ENCODE data around the gene PAX2.

Gene PAX2

DNA sequence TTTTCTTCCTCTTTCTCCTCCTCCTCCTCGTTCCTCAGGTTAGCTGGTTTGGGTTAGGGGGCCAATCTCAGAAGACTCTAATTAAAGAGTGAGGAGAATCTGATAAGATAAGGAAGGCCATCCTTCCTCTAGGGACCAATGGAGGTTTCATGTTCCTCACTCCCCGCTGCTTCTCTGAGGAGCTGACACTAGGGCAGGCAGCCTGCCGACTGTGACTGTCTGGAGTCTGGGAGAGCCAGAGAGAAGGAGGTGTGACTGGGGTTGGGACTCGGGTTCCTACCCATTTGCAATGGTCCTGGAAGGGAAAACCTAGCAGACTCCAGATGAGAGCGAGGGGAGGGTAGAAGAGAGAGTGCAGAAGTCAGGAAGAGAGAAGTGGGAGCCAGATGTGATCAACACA lies 15.3 kb downstream of the PAX2 start:
- DNase-seq = no peak

DNA sequence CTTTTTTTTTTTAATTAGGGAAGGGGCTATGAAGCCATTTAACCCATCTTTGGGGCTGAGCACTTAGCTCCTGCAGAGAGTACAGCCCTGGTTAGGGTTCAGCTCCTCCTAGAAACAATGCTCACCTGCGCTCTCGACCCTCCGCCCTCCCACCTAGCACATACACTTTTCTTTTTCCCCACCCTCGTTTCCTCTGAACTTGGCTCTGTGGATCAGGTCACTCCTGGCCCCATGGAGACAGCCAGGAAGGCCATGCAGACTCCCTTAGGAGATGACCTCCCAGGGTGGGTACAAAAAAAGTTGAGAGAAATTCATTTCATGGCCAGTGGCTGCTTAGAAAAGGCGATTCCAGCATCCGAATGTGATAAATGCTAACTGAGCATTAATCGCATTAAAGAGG lies 15.8 kb downstream of the PAX2 start:
- DNase-seq = no peak

DNA sequence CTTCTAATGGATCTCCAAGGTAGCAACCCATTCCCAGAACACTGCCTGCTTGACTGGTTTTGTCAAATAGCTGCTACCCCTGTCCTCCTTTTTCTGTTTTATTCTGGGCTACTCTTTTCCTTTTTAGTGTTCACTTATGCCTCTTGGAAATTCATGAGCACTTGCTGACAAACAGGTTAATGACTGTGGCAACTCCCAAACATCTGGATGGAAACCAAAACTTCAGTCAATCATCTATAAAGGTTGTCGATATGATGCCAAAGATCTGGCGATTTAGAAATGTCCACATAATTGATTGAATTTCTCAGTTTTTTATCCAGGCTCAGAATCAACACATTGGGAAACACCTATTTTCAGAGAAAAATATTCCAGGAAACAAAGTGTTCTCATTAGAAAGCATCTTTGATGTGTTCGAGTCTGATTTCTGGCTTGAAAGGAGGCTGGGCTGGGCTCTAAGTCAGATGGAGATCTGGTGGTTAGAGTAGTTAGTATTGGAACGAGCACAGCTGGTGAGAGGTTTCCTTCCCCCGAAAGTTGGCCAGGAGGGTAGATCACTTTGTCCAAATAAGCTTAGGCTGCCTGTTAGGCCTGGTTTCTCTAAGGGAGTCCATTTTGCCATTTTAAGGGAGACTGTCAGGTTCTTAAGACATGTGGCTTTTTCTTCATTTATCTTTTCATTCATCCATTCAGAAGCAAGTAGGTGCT lies 17.8 kb downstream of the PAX2 start:
- no peak for DNase-seq

DNA sequence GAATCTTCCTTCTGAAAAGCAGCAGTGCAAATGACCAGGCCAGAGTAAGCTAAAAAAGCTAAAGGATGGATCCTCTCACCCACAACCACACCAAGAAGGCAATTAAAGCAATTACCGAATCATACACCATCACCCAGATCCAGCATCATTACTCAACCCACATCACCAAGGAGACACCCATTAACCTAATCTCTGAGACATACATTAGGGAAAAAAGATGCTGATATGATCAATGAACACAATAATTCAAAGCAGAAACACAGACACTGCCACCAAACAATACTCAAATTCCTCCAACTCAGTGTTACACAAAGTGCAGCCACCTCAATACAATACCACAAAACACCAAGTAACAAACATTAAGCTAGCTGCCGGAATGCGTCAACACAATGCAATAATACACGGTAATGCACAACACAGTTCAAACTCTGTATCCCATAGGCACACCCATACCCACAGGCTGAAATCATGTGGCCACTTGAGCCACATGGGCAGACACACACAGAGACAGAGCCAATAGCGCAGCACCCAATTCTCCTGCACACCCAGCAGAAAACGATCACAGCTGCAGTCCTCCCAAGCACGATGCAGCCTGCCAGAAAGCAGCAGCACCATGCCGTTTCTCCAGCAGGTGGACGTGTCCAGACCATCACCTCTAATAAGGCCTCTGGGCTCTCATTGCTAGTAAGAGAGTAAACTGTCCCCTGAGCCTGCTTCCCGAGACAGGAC lies 21.5 kb downstream of the PAX2 start:
- no peak for DNase-seq

DNA sequence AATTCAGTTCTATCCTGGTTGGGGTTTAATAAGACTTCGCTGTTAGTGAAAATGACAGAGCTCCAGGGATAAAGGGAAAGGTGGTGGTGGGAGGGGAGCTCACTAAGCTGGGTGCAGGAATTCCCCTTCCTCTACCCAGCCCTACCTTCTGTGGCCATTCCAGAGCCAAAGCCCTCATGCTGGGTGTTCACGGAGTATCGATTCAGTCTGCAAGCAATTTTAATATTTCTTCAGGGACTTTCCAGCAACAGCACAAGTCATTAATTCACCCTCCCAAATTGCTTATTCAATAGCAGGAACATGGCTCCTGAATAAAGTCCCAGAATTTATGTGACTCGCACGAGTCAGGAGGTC lies 22.0 kb downstream of the PAX2 start:
- no peak for DNase-seq

DNA sequence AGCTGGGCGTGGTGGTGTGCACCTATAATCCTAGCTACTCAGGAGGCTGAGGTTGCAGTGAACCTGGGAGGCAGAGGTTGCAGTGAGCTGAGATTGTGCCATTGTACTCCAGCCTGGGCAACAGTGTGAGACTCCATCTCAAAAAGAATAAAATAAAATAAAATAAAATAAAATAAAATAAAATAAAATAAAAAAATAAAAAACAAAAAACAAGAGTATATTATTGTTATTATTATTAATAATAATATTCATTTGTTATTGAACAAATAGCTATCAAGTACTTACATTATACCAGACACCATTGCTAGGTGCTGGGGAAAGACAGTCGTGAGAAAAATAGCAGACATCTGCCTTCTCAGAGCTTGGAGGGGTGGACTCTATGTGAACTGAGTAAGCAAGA lies 24.1 kb downstream of the PAX2 start:
- no peak for DNase-seq

DNA sequence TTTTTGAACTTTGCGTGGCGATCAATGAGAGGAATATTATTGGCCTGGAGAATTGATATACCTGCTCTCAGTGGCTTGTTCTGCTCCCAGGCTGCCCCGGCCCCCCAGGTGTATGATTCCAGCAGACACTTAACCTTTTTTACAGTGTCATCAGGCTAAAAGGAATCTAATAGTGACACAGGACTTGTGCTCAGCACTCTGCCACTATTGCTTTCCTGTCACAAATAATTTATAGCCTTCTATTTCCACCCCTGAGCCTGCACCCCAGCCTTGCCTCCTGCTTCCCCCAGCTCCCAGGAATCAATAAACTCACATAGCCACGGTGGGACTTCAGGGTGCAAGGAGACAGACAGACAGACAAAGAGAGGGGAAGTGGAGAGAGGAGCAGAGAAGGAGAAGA lies 28.3 kb downstream of the PAX2 start:
- no peak for DNase-seq

DNA sequence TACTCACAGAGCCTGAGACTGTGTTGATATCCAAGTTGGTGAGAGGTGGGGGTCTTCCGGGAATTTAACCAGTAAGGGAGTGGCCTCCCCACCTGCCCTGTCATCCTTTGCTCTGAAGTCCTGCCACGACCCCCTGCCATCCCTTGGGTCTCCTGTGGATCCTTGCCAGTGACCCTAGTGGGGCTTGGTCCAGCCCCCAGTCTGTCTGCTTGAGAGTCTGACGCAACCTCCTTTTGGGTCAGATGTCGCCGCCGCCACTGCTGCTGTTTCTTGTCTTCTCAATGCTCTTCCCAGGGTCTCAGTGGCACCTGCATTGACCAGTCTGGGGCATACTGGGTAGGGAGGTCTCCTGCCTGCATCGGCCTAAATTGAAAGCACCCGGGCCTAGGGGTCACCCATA lies 28.8 kb downstream of the PAX2 start:
- no peak for DNase-seq

DNA sequence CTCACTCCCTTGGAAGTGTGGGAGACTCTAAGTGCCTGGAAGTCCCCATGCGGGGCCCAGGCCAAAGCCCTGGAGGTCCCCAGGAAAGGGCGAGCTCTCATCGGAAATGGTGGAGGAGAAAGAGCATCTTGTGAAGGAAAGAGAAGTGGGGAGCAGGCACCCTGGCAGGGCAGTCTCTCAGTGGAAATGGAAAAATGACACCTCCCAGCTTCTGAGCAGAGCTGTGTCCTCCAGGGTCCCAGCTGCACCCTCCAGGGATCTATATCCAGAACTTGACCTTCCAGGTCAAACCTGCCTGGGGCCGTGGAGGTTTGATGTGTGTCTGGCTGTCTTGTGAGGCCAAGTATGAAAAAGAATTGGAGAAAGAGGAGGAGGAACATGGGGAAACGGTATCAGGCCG lies 29.5 kb downstream of the PAX2 start:
- DNase-seq = no peak

DNA sequence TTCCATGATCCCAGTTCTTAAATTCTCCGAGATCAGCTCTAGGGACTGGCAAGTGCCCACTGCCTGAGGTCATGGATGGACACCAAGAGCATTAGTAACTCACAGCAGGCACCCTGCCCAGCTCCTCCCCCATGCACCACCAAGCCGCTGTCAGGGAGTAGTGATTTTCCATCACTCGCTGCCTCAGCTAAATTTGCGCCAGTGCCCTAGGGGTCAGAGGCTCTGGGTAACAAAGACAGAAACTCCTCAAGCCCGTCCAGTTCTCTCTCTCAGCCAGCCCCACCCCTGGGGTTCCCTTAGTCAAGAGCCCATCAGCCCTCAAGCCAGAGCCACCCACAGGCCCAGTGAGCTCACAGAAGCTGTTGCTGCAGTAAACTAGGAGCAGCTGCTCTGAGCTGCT lies 30.0 kb downstream of the PAX2 start:
- no peak for DNase-seq

DNA sequence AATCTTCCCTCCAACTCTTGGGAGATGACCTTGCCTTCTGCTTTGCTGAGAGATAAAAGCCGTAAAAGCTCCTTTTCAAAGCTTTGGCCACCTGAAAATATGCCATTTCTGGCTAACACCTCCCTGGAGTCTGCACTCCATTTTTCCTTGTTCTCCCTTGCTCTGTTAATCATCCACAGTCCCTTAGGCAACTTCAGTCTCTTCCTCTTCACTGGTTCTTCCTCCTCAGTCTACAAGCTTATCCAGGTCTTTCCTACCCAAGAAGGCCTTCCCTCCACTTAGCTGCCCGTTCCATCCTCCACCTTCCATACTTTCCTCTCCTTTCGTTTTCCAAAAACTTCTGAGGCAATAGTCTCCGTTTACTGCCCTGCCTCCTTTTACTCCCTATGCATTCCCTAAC lies 30.5 kb downstream of the PAX2 start:
- no peak for DNase-seq

DNA sequence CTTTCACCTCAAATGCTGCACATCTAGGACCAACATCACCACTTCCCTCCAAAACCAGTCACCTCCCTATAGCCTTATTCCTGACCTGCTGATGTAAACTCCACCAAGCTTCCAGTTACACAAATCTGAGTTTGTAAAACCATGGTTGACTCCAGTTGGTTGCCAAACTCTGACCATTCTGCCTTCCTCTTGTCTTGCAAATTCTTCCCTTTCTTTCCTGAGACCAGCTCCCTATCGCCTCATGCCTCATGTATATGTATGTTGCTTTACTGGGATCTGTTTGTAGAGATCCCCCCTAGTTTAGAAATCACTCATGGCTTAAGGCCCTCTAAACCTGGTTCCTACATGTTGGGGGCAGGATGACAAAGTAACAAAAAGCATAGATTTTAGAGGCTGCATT lies 31.3 kb downstream of the PAX2 start:
- DNase-seq = no peak

DNA sequence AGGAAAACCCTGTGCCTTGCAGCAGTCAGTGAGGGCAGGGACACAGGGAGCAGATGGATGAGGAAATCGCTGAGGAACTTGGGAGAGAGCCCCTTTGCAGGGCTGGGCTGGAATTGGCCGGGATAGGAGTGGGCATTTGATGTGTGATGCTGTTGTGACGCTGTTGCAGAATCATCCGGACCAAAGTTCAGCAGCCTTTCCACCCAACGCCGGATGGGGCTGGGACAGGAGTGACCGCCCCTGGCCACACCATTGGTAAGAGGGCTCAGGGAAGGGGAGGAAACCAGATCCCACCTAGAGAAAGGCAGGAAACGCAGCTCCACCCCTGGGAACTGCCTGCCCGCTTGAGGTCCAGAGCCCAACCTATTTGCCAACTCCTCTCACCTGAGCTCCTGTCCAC lies 33.9 kb downstream of the PAX2 start:
- DNase-seq = no peak

DNA sequence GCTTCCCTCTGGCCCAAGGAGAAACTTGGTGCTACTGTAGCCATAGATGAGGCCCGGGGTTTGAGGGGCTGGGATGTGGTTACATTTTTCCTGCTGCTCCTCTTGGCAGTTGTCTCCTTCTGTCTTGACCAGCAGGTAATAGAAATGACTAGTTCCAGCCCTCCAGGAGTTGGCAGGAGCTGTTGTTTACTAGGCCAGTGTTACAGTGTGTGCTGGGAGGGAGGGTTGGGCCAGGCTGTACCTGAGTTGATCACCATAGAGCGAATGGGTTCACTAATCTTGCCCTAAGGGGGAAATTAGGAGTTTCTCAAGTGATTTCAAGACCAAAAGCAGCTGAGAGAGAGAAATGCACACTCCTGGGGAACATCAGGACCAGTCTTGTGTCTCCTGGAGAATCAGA lies 34.9 kb downstream of the PAX2 start:
- DNase-seq = no peak

DNA sequence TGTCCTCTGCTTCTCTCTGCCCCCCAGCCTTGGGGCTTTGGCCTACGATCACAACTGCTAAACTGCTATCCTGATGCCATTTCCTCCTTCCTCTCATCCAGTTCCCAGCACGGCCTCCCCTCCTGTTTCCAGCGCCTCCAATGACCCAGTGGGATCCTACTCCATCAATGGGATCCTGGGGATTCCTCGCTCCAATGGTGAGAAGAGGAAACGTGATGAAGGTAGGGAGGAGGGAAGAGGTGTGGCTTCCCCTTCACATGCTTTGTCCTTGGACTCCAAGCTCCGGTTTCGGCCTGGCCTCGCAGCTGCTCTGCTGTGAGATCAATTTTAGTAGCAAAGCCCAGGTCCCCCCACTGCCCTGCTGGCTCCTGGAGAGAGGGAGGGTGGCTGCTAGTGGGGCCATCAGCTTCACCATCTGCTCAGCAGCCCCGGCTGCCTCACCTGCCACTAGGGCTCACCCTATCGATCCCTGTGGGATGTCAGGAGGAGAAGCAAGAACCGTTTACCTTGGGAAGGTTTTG lies 35.8 kb downstream of the PAX2 start:
- no peak for DNase-seq

DNA sequence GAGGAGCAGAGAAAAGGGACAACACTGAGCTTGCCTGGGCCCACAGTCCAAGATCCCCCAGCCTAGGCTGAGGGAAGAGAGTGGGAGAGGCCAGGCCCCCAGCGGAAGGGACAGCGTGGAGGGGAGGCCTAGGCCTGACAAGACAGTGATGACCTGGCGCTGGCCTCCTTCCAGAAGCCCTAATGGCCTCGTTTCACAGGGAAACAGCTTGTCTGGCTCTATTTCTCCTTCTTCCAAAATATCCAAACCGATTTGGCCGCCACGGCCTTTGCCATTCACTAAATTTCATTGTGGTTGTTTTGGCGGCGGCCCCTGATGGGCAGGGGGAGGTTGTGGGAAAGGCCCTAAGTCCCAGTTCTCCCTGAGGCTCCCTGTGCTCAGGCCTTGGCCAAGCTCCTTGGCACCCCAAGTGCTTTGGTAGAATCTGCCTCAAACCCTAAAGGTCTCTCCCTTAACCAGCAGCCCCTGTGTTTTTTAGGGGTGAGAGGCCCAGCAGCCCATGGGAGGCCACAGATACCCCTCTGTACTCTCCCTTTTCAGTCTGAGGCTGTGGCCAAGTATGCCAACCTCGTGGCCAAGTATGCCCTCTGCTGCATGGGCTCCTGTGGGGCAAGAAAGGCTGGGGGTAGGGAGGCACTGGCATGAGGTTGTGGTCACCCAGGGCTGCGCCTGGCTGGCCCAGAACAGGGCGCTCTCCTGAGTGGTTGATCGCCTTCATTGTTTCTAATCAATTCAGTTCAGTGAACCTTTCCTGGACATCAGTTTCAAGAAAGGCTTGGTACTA lies 37.3 kb downstream of the PAX2 start:
- no peak for DNase-seq

DNA sequence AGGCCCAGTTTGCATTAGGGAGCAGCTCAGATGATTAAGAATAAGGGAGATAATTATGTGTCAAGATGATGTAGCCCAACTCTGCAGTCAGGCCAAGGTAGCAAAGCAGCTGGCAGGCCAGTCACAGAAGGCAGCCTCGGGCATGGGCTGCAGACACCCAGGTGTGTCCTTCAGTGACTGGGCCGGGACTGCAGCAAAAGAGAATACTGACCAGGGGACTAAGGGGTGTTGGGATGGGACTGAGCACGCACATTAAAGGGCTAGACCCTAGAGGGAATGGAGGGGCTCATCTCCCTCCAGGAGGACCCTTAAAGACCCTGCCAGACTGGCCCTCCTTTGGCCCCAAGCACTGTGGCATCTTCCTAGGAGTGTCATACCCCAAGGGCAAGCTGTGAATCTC lies 38.7 kb downstream of the PAX2 start:
- DNase-seq = no peak

DNA sequence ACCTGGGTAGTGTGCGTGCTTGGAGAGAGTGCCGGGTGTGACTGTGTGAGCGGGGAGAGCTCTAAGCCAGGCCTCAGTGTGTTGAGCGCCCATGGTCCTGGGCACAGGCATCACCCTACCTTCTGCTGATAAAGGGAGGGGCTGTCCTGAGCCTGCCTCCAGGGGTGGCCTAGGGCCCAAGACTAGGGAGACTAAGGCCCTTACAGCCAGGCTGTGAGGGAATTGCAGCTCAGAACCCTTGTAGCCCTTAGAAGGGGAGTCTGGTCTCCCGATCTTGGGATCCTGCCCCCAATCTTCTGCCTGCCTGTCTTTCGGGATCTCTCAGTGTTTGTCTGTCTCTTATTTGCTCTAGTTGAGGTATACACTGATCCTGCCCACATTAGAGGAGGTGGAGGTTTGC lies 41.2 kb downstream of the PAX2 start:
- no peak for DNase-seq

DNA sequence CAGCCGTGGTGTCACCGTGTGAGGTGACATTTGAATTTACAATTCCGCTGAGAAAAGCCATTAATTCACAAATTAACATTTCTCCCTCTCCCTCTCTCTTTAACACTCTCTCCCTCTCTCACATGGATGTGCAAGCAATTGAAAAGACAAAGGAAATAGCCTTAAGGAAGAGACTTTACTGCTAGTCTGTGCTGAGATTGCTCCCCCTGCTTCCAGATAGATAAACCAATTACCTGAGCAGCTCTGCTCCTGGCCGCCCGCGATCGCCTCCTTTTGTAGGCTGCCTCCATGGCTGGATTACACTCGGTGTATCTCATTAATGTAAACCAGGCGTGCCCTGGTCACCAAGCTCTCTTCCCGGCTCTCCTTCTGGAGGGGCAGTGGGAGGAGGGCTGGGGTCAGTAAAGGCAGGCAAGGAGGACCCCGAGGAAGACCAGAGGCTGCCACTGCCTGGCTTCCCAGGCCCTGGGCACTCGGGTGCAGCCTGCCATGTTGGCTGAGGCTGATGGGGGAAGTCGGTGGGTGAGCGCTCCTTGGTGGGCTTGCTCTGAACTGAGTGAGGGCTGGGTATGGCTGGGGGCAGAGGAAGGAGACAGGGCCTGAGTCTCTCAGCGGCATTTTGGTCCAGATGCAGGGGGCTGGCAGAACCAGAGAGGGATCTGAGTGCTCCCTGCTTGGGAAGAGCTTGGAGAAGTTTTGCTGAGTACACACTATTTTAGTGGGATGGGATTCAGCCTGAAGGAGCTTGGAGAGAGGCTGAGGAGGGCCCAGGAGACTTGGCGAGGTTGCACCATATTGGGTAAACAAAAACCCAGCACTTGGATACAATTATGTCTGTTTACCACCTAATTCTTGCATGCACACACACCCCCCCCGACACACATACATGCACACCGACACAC lies 42.9 kb downstream of the PAX2 start:
- DNase-seq = no peak

DNA sequence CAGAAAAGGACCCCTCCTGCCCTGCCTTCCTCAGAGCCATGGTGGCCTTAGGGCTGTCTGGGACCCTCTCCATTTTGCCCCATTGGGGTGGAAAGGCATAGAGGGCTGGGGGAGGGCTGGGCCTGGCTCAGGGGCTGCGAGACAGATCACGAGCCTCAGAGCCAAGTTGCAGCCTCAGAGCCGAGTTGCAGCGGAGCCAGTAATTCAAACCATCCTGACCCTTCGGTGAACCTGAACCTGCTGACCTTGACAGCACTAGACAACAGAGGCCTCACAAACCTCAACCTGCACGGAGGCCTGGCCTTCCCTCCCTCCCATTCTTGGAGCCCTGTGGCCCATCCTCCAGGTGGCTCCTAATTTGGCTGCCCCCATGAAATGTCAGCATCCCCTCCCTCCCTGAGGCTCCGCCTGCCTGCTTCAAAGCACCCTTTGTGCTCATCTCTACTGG lies 45.4 kb downstream of the PAX2 start:
- DNase-seq = no peak

DNA sequence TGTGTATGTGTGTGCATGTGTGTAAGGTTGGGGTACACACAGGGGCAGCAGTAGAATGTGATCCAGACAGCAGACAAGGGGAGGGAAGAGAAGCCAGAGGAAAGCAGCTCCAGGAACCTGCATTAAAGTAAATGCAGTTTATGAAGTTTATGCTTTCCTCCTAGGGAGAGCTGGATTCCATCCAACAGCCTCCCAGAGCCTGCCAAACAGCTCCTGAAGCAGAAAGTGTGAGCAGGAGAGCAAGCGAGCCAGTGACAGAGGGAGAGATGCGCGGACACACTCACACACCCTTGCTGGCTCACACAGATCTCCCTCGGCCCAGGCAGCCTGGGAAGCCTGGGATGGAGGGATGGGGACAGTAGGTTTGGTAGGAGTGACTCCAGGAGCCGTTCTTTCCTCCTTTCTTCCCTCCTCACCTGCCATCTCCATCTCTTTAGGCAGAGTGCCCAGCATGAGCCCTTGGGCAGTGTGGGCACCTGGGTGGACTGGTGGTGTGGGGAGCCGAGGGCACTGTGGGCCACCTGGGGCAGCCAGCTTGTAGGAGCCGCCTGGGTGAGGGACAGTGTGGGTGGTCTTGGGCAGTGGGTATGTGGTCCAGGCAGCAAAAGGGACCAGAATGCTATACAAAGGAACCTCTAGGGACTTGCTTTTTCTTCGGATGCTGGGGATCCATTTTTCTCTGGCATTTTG lies 46.1 kb downstream of the PAX2 start:
- no peak for DNase-seq

DNA sequence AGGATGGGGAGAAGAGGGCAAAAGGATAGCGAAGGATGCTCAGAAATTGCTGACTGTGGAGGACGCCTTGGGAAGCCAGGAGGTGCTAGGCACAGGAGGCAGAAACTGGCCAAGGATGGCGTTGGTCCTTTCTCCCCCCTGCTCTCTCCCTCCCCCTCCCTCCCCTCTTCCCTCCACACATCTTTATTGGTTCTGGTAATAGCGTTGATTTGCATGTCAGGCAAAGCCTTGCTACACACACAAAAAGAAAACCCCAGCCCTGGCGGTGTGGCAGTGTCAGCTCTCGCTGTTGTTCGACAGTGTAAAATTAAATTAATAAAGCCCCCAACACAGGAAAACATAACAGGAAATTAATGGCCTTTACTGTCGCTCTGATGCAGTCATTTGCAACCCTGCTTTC lies 47.2 kb downstream of the PAX2 start:
- DNase-seq = no peak
